ENCODE results near the gene PTH2.

DNA sequence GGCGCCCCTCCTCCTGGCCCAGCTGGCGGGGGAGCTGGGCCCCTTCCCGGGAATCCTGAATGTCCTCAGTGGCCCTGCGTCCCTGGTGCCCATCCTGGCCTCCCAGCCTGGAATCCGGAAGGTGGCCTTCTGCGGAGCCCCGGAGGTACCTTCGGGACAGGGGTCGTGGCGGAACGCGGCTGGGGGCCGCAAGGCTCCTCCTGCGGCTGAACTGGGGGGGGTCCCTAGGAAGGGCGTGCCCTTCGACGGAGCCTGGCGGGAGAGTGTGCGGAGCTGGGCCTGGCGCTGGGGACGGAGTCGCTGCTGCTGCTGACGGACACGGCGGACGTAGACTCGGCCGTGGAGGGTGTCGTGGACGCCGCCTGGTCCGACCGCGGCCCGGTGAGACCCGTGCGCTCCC lies 38.4 kb upstream of the PTH2 start:
- TF ChIP-seq, protein P1, sequence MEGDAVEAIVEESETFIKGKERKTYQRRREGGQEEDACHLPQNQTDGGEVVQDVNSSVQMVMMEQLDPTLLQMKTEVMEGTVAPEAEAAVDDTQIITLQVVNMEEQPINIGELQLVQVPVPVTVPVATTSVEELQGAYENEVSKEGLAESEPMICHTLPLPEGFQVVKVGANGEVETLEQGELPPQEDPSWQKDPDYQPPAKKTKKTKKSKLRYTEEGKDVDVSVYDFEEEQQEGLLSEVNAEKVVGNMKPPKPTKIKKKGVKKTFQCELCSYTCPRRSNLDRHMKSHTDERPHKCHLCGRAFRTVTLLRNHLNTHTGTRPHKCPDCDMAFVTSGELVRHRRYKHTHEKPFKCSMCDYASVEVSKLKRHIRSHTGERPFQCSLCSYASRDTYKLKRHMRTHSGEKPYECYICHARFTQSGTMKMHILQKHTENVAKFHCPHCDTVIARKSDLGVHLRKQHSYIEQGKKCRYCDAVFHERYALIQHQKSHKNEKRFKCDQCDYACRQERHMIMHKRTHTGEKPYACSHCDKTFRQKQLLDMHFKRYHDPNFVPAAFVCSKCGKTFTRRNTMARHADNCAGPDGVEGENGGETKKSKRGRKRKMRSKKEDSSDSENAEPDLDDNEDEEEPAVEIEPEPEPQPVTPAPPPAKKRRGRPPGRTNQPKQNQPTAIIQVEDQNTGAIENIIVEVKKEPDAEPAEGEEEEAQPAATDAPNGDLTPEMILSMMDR (IDR thresholded peaks at IDR 0.05): no peak
- no peak for TF ChIP-seq POLR2A (IDR thresholded peaks at IDR 0.05)

Data from uterus (tissue), 2 donors.